HL-60 (cell line): ENCODE data around the gene MACF1.

ENCODE experiments used
- DNase-seq, 2 experiments: peaks; one replicate each; pipeline ENCODE4 v3.0.0-alpha.2; 2010 to 2020; ENCODE audit warnings: low read depth in 1 of 2, low spot score in 1 of 2
- H3K27ac ChIP-seq: fragments of 250-450 bp; sonication (Bioruptor Pico); replicated peaks from 2 replicates; pipeline ENCODE4 v1.5.1; 2020; ENCODE audit warnings: mild to moderate bottlenecking, moderate library complexity
- H3K27me3 ChIP-seq: fragments of 250-450 bp; sonication (Bioruptor Pico); 2 replicates; pipeline ENCODE4 v1.5.1; 2021; ENCODE audit warnings: mild to moderate bottlenecking, moderate library complexity; ENCODE audit not compliant: insufficient read depth, poor library complexity, severe bottlenecking
- H3K4me3 ChIP-seq: replicated peaks from 2 replicates; pipeline ENCODE4 v1.5.1; 2011; ENCODE audit warnings: mild to moderate bottlenecking, control low read depth, low read length; ENCODE audit not compliant: insufficient read depth
- CTCF ChIP-seq: IDR thresholded peaks from one replicate; pipeline ENCODE4 v1.5.1; 2011; ENCODE audit warnings: low read length, control low read depth, inconsistent platforms; ENCODE audit not compliant: insufficient read depth
- GABPA ChIP-seq: IDR thresholded peaks from 2 replicates; pipeline ENCODE4 v1.6.1; 2012; ENCODE audit warnings: low read depth
- POLR2AphosphoS5 ChIP-seq: IDR thresholded peaks from 2 replicates; pipeline ENCODE4 v1.6.1; 2012; ENCODE audit warnings: low read depth
- REST ChIP-seq: IDR thresholded peaks from 2 replicates; pipeline ENCODE4 v1.6.1; 2012; ENCODE audit warnings: low read depth; ENCODE audit not compliant: insufficient replicate concordance
- SPI1 ChIP-seq: IDR thresholded peaks from 2 replicates; pipeline ENCODE4 v1.6.1; 2012; ENCODE audit warnings: low read depth, mild to moderate bottlenecking, borderline replicate concordance

MACF1 gene

GRCh38 chr1:39310015-39310414 lies 105.5 kb downstream of the MACF1 start:
- peak in 1 of 2 experiments; percentile 2 for DNase-seq
- no peak overlapping the region for H3K27ac ChIP-seq
- no peaks in the 10 kb centered on the region for H3K27me3 ChIP-seq
- H3K4me3 ChIP-seq, result no peak overlapping the region
- TF ChIP-seq GABPA, result no peak
- TF ChIP-seq SPI1, result peak; percentile 97

GRCh38 chr1:39310691-39311090 lies 106.2 kb downstream of the MACF1 start:
- H3K27me3 ChIP-seq, result no peaks in the 10 kb centered on the region
- DNase-seq, result no peak
- H3K27ac ChIP-seq, result no peak overlapping the region
- no peak overlapping the region for H3K4me3 ChIP-seq
- TF ChIP-seq CTCF, result no peak
- TF ChIP-seq REST, result no peak
- TF ChIP-seq GABPA, result no peak
- TF ChIP-seq POLR2AphosphoS5, result no peak
- no peak for TF ChIP-seq SPI1

GRCh38 chr1:39317111-39317510 lies 112.6 kb downstream of the MACF1 start:
- no peaks in the 10 kb centered on the region for H3K27me3 ChIP-seq
- no peak overlapping the region for H3K27ac ChIP-seq
- H3K4me3 ChIP-seq, result no peak overlapping the region
- TF ChIP-seq CTCF (no peak), POLR2AphosphoS5 (no peak), SPI1 (no peak), GABPA (no peak), REST (no peak)
- DNase-seq, result no peak

- TF ChIP-seq GABPA (no peak), CTCF (no peak), SPI1 (no peak), REST (no peak), POLR2AphosphoS5 (no peak)
- Histone ChIP-seq H3K27me3 (no peaks in the 10 kb centered on the region), H3K27ac (no peak overlapping the region), H3K4me3 (no peak overlapping the region)
- no peak for DNase-seq
Measured at GRCh38 chr1:39317910-39318633, 113.6 kb downstream of the MACF1 start.
